HG02943 (cell line): ENCODE data around the gene TNRC6B.

Experiments used
- ATAC-seq: cut with Tn5 transposase; IDR thresholded peaks from one replicate; pipeline ENCODE4 v1.9.1; 2021; ENCODE audit warnings: mild to moderate bottlenecking, low read depth, moderate library complexity; ENCODE audit not compliant: unreplicated experiment

TNRC6B gene

GRCh38 chr22:40237788-40238424, 60.2 kb downstream of the TNRC6B start:
- no peak for ATAC-seq

GRCh38 chr22:40238425-40239344, 61.0 kb downstream of the TNRC6B start:
- no peak for ATAC-seq

DNA sequence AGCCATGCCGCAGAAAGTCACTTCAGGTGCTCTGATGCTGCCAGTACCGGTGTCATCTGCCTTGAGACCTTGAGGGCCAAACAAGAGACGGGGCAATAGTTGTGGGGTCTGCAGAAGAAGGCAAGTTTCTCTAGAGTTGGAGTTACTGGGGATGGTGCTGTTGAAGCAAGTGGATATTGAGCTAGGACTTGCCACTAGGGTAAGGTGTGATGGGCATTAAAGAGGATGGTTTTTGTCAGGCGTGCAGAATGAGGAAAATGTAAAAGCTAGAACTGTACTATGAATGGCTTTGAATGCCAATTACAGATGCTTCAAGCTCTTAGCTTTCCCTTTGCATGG, 61.6 kb downstream of the TNRC6B start:
- no peak for ATAC-seq

GRCh38 chr22:40240160-40240559, 62.4 kb downstream of the TNRC6B start:
- ATAC-seq = no peak

DNA sequence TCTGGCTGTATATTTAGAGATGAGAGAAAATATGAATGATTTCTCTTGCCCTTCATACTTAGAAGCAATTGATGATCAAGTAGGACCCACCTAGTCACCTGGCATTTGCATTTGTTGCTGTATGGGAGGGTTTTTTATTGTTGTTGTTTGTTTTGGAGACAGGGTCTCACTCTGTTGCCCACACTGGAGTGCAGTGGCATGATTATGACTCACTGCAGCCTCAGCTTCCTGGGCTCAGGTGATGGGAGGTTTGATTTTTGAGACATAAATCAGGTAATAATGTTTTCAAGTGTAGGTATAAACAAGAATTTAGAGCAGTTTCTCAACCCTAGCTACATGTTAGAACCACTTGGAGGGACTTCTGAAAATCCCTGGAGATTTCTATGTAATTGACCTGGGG, 63.0 kb downstream of the TNRC6B start:
- ATAC-seq = no peak

GRCh38 chr22:40241200-40241763, 63.6 kb downstream of the TNRC6B start:
- no peak for ATAC-seq

- ATAC-seq = no peak
These were observed 66.2 kb downstream of the TNRC6B start for GRCh38 chr22:40243891-40244290.

DNA sequence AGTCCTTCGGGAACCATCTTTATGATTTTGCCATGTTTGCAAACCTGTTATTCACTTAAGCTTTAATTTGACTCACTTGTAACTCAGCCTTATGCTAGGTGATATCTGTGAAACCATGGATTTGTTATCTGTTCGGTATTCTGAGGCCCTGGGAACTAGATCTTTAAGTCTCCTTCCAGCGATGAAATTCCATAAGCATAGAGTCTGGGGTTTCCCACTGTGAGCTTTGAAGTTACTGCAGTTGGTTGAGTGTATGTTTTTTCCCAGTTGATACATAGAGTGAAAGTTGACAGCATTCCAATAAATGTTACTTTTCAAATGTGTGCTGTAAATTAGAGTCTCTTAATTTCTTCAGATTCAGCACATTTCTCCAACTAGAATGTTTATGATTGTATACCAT, 66.9 kb downstream of the TNRC6B start:
- ATAC-seq = no peak

DNA sequence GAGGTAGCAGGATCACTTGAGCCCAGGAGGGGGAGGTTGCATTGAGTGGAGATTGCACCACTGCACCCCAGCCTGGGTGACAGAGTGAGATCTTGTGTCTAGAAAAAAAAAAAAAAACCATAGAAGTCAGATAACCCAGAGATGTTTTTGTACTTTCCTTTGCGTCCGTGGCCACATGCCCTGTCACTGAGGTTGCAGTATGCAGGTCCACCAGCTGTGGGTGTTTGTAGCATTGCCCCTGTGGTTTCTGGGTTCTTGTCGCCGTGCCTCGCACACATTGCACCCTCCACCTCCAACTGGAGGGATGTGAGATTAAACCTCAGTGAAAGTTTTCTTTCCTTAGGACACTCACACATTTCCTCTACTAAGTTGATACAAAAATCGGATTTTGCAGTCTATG, 70.3 kb downstream of the TNRC6B start:
- no peak for ATAC-seq

- ATAC-seq = no peak
These were observed 71.6 kb downstream of the TNRC6B start for GRCh38 chr22:40249286-40249685.

- no peak for ATAC-seq
These were observed 72.9 kb downstream of the TNRC6B start for GRCh38 chr22:40250608-40251007.

- ATAC-seq = no peak
These were observed 73.4 kb downstream of the TNRC6B start for GRCh38 chr22:40251106-40251505.

GRCh38 chr22:40252146-40252545, 74.4 kb downstream of the TNRC6B start:
- ATAC-seq = no peak

GRCh38 chr22:40256516-40256915, 78.8 kb downstream of the TNRC6B start:
- no peak for ATAC-seq

DNA sequence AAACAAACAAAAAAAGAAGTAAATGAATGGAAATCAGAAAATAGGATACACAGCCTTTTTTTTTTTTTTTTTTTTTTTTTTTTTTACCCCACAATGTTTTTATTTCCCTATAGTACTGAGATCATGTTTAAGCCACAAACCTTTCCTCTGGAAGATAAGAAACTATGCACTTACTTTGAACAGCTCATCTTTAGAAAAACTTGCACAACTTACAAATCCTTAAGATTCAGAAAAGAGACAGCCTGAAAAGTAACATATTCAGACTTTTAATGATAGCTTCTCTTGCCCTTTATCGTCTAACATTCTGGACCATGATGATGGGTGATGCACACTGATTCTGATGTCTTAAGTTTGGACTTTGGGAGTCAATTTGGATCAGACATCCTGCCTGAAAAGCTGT, 80.3 kb downstream of the TNRC6B start:
- ATAC-seq = no peak

DNA sequence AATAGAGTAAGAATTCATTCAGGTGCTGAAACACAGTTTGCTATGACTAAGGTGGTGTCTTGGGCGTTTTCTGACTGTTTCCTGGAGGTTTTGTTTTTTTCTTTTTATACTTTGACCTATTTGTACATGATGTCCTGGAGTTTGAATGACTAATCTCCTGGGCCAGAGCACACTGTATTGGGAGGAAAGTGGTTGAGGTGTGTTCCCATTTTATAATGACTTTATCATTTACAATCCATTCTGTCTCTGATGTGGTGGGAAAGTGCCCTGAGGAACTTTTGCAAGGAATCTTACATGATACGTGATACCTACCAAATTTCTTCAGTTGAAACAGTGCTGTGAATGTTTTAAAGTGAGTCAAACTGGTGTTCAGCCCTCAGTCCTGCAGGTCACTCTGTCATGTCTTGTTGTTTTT, 80.8 kb downstream of the TNRC6B start:
- no peak for ATAC-seq

DNA sequence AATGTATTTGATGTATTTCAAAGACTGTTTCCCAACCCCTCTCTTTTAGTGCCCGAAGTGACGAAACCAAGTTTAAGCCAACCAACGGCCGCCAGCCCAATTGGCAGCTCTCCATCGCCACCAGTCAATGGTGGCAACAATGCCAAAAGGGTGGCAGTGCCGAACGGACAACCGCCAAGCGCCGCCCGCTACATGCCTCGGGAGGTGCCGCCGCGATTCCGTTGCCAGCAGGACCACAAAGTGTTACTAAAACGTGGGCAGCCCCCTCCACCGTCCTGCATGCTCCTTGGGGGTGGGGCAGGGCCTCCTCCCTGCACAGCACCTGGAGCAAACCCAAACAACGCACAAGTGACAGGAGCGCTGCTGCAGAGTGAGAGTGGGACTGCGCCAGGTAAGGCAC, 84.1 kb downstream of the TNRC6B start:
- ATAC-seq = no peak

DNA sequence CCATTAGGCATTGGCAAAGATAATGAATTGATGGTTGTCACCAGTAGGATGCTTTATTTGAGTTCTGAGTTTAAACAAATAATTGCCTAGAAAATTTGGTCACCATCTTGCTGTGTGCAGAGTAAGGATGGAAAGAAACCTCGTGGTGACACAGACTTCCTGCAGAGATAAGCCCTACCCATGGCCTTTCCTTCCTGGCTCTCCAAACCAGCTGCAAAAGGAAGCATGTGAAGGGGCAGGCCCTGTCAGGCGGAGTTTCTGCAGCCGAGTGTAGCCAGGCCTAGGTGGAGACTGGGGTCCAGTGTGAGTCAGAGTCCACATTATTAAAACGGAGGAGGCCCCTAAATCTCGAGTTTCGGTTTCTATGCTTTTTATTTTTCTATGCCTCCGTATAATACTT, 85.5 kb downstream of the TNRC6B start:
- no peak for ATAC-seq

GRCh38 chr22:40265783-40266182, 88.1 kb downstream of the TNRC6B start:
- no peak for ATAC-seq

GRCh38 chr22:40270031-40270430, 92.3 kb downstream of the TNRC6B start:
- ATAC-seq = no peak

DNA sequence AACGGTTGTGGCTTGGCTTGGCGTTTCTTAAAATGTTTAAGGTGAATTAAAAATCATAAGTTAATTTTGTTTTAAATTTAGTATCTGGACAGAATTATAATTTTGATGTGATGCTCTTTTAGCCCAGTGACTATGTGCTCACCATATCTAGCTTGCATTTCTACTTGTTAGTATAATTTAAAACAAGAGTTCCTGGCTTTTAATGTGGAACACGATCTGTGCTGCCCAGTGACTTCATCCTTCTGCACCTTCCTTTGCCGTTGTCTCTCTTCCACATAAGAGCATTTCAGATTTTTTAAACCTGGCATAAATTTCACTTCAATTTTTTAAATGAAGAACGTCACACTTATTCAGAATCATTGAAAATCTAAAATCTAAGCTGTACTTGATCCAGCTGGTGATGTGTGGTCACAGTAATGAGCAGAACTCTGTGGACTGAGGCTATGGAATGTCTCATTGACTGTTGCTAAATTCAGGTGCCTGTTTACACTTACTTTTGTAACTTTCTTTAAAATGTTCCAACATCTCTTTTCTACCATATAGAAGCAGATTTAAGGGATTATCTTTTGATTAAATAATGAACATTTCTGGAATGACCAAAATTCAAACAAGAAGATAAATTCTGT, 93.1 kb downstream of the TNRC6B start:
- no peak for ATAC-seq
